Measurements from ENCODE around the gene GALNT5.

DNA sequence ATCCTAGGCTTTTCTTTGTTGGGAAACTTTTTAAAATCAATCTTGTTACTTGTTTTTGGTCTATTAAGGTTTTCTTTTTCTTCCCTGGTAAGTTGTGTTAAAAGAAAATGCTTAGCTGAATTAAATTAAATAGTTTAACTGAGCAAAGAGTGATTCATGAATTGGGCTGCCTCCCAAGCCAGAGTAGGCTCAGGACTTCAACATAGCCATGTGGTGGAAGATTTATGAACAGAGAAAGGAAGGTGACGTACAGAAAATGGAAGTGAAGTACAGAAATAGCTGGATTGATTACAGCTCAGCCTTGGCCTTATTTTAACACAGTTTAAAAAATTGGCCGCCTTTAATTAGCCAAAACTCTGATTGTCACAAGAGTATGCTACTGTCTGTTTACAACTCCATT, 27.9 kb upstream of the GALNT5 start:
- TF ChIP-seq, protein P1, sequence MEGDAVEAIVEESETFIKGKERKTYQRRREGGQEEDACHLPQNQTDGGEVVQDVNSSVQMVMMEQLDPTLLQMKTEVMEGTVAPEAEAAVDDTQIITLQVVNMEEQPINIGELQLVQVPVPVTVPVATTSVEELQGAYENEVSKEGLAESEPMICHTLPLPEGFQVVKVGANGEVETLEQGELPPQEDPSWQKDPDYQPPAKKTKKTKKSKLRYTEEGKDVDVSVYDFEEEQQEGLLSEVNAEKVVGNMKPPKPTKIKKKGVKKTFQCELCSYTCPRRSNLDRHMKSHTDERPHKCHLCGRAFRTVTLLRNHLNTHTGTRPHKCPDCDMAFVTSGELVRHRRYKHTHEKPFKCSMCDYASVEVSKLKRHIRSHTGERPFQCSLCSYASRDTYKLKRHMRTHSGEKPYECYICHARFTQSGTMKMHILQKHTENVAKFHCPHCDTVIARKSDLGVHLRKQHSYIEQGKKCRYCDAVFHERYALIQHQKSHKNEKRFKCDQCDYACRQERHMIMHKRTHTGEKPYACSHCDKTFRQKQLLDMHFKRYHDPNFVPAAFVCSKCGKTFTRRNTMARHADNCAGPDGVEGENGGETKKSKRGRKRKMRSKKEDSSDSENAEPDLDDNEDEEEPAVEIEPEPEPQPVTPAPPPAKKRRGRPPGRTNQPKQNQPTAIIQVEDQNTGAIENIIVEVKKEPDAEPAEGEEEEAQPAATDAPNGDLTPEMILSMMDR (optimal IDR thresholded peaks at IDR 0.05 in 1 of 3, IDR thresholded peaks at IDR 0.05 in 1 of 3, conservative IDR thresholded peaks at IDR 0.05 in 1 of 3; ENCODE audit: extremely low read depth in 1 of 3, insufficient read depth in 2 of 3, low read length in 3 of 3) = no peak
- no peak for TF ChIP-seq EZH2 (IDR thresholded peaks at IDR 0.05; ENCODE audit: low read length)
